Measurements from ENCODE around the gene TMPRSS4.

Gene TMPRSS4

GRCh38 chr11:118050208-118050891 is 26.5 kb upstream of the TMPRSS4 start:
- Histone ChIP-seq H3K4me2 (ENCODE audit: low read length) (no peak overlapping the region), H2AFZ (no peak overlapping the region), H3K27ac (no peak overlapping the region), H3K27me3 (ENCODE audit: control insufficient read depth, insufficient read depth, low read length) (no peaks in the 10 kb centered on the region), H3K4me1 (no peaks in the 10 kb centered on the region), H3K36me3 (ENCODE audit: control insufficient read depth, insufficient read depth, low read length) (no peaks in the 10 kb centered on the region), H3K79me2 (no peaks in the 10 kb centered on the region), H3K9me3 (ENCODE audit: control insufficient read depth, low read length) (no peaks in the 10 kb centered on the region), H3K4me3 (ENCODE audit: low read depth, low read length) (no peak overlapping the region), H3K9ac (no peak overlapping the region)
- no peak for TF ChIP-seq CTCF (IDR thresholded peaks at IDR 0.05)

- no peak overlapping the region for H3K4me3 ChIP-seq (ENCODE audit: low read depth, low read length)
- H3K4me1 ChIP-seq, result no peaks in the 10 kb centered on the region
- H3K4me2 ChIP-seq (ENCODE audit: low read length), result no peak overlapping the region
- no peaks in the 10 kb centered on the region for H3K27me3 ChIP-seq (ENCODE audit: control insufficient read depth, insufficient read depth, low read length)
- H3K9ac ChIP-seq, result no peak overlapping the region
- no peaks in the 10 kb centered on the region for H3K9me3 ChIP-seq (ENCODE audit: control insufficient read depth, low read length)
- H3K36me3 ChIP-seq (ENCODE audit: control insufficient read depth, insufficient read depth, low read length), result no peaks in the 10 kb centered on the region
- H2AFZ ChIP-seq, result no peak overlapping the region
- no peak overlapping the region for H3K27ac ChIP-seq
- H3K79me2 ChIP-seq, result no peaks in the 10 kb centered on the region
- no peak for TF ChIP-seq CTCF (IDR thresholded peaks at IDR 0.05)
Observed at GRCh38 chr11:118051136-118051610, 25.7 kb upstream of the TMPRSS4 start.

- TF ChIP-seq CTCF (IDR thresholded peaks at IDR 0.05), result no peak
- Histone ChIP-seq H3K4me2 (ENCODE audit: low read length) (no peak overlapping the region), H3K4me3 (ENCODE audit: low read depth, low read length) (no peak overlapping the region), H3K9ac (no peak overlapping the region), H3K27ac (no peak overlapping the region), H3K27me3 (ENCODE audit: control insufficient read depth, insufficient read depth, low read length) (no peaks in the 10 kb centered on the region), H2AFZ (no peak overlapping the region), H3K36me3 (ENCODE audit: control insufficient read depth, insufficient read depth, low read length) (no peaks in the 10 kb centered on the region), H3K79me2 (no peaks in the 10 kb centered on the region), H3K9me3 (ENCODE audit: control insufficient read depth, low read length) (no peaks in the 10 kb centered on the region), H3K4me1 (no peaks in the 10 kb centered on the region)
Observed at GRCh38 chr11:118051611-118052461, 25.0 kb upstream of the TMPRSS4 start.

GRCh38 chr11:118052581-118053206 is 24.2 kb upstream of the TMPRSS4 start:
- Histone ChIP-seq H3K4me3 (ENCODE audit: low read depth, low read length) (no peak overlapping the region), H3K27ac (no peak overlapping the region), H2AFZ (no peak overlapping the region), H3K9me3 (ENCODE audit: control insufficient read depth, low read length) (no peaks in the 10 kb centered on the region), H3K79me2 (no peaks in the 10 kb centered on the region), H3K27me3 (ENCODE audit: control insufficient read depth, insufficient read depth, low read length) (no peaks in the 10 kb centered on the region), H3K4me1 (no peaks in the 10 kb centered on the region), H3K36me3 (ENCODE audit: control insufficient read depth, insufficient read depth, low read length) (no peaks in the 10 kb centered on the region), H3K9ac (no peak overlapping the region), H3K4me2 (ENCODE audit: low read length) (no peak overlapping the region)
- no peak for TF ChIP-seq CTCF (IDR thresholded peaks at IDR 0.05)

All from parathyroid adenoma (tissue), 2 donors.